GM12865 (cell line): ENCODE measurements around the gene RNF40.
"Not testable (repeated sequence)": the region's sequence is repeated elsewhere in the genome, so short reads cannot be mapped to it uniquely, and the experiment has no call there.

Experiments
- DNase-seq: peaks from one replicate; pipeline ENCODE4 v3.0.0; 2010; ENCODE audit warnings: low read depth
- H3K4me3 ChIP-seq: 2 replicates; pipeline ENCODE4 v1.5.1; 2011; ENCODE audit warnings: mild to moderate bottlenecking, low read depth, low read length, control low read depth
- TF ChIP-seq, protein P1 (sequence below): IDR thresholded peaks from 2 replicates; pipeline ENCODE4 v1.5.1; 2011; ENCODE audit warnings: low read length, control low read depth, low read depth, inconsistent platforms; ENCODE audit not compliant: insufficient read depth; ENCODE audit errors: missing control alignments

RNF40 gene

DNA sequence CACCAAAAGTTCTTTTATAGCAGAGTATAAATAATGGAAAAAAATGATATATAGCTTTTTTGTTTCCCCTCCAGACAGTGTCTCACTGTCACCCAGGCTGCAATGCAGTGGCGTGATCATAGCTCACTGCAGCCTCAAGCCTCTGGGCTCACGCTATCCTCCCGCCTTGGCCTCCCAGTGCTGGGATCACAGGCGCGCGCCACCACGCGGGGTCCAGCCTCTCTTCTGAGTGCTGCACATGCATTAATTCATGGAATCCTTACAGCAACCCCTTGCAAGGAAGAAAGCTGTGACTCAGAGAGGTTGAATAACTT is 42.9 kb downstream of the RNF40 start:
- peak overlapping the region; percentile 50 for H3K4me3 ChIP-seq
- DNase-seq: peak; percentile 19
- TF ChIP-seq, protein P1, sequence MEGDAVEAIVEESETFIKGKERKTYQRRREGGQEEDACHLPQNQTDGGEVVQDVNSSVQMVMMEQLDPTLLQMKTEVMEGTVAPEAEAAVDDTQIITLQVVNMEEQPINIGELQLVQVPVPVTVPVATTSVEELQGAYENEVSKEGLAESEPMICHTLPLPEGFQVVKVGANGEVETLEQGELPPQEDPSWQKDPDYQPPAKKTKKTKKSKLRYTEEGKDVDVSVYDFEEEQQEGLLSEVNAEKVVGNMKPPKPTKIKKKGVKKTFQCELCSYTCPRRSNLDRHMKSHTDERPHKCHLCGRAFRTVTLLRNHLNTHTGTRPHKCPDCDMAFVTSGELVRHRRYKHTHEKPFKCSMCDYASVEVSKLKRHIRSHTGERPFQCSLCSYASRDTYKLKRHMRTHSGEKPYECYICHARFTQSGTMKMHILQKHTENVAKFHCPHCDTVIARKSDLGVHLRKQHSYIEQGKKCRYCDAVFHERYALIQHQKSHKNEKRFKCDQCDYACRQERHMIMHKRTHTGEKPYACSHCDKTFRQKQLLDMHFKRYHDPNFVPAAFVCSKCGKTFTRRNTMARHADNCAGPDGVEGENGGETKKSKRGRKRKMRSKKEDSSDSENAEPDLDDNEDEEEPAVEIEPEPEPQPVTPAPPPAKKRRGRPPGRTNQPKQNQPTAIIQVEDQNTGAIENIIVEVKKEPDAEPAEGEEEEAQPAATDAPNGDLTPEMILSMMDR: no peak

DNA sequence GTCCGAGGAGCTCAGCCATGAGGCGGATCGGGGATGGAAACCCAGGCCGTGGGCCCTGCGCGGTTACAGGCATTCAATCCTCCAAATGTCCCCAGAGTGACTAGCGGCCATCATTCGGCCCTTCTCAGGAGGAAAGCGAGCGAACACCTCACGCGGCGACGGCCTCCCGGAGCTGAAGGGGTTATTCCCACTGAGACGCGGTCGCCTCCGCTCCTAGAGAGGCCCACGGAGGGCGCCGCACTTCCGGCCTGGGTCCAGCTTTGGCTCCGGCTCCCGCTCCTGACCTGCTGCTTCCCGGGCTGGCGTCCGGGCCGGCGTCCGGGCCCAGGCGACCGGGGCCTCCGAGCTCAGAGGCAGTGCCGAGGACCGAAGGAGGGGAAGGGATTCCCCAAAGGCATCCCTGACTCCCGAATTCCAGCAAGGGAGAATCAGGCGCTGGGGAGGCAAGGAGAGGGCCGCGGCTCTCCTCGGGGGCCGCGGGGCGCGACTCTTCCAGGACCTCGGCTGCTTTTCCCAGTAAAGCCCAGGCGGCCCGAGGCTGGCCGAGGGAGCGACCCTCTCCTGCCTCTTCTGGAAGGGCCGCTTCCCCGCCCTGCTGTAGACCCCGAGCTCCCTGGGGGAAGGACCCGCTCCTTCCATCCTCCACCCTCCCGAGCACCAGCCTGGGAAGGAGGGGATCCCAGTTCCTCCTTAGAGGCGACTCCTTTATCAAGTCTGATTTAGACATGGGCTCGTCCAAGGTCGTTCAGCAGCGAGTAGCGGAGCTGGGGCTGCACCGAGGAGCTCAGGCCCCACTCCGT is 43.4 kb downstream of the RNF40 start:
- TF ChIP-seq, protein P1: no peak
- peak overlapping the region; percentile 50 for H3K4me3 ChIP-seq
- peak; percentile 54 for DNase-seq

DNA sequence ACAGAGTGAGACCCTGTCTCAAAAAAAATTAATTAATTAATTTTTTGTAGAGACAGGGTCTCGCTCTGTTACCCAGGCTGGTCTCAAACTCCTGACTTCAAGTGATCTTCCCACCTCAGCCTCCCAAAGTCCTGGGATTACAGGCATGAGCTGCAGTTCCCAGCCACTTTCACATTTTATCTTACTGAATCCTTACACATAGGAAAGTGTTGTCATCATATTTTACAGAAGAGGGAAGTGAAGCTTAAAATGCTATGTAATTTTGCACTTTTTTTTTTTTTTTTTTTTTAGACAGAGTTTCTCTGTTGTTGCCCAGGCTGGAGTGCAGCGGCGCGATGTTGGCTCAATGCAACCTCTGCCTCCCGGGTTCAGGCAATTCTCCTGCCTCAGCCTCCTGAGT is 46.0 kb downstream of the RNF40 start:
- no peak overlapping the region for H3K4me3 ChIP-seq
- TF ChIP-seq, protein P1: no peak
- no peak for DNase-seq

DNA sequence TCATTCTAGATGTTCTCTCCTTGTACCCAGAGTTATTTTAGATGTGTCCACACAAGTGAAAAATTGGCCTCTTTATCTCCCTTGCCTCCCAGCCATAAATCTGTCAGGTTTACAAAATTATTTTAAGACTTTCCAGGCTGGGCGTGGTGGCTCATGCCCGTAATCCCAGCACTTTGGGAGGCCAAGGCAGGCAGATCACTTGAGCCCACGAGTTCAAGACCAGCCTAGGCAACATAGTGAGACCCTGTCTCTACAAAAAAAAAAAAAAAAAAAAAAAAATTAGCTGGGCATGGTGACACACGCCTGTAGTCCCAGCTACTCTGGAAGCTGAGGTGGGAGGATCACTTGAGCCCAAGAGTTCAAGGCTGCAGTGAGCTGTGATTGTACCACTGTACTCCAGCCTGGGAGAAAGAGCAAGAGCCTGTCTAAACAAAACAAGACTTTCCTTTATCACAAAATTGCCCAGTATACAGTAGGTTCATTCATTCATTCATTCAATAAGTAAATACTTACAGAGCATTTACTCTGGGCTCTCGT is 46.8 kb downstream of the RNF40 start:
- not testable (repeated sequence) for DNase-seq, H3K4me3 ChIP-seq

DNA sequence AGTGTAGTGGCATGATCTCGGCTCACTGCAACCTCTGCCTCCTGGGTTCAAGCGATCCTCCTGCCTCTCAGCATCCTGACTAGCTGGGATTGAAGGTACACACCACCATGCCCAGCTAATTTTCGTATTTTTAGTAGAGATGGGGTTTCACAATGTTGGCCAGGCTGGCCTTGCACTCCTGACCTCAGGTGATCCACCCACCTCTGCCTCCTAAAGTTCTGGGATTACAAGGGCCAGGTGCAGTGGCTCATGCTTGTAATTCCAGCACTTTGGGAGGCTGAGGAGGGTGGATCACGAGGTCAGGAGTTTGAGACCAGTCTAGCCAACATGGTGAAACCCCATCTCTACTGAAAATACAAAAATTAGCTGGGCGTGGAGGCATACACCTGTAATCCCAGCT is 47.6 kb downstream of the RNF40 start:
- not testable (repeated sequence) for H3K4me3 ChIP-seq, DNase-seq

DNA sequence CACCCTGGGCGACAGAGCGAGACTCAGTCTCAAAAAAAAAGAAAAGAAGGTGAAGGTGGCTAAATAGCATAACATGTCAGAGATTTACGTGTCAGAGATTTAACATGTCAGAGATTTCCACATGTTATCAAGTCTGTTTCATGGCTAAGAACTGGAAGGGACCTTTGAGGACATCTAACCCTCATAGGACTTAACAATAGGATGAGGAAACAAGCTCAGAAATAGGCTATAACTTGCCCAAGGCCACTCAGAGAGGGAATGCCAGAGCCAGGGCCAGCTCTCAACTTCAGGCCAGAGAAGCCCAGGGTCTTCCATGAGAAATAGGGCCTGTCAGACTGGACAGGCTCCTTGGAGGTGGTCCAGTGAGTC is 51.7 kb downstream of the RNF40 start:
- TF ChIP-seq, protein P1: no peak
- no peak for DNase-seq
- peak overlapping the region; percentile 41 for H3K4me3 ChIP-seq

DNA sequence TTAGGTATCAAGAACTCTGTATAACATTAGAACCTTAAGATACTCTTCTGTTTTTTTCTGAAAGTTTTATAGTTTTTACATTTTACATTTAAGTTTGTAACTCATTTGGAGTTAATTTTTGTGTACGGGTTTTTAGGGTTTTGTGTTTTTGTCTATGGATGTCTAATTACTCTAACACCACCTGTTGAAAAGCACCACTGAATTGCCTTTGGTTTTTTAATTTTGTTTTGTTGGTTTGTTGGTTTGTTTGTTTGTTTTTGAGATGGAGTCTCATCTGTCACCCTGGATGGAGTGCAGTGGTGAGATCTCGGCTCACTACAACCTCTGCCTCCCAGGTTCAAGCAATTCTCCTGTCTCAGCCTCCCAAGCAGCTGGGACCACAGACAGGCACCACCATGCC is 54.6 kb downstream of the RNF40 start:
- DNase-seq: no peak
- H3K4me3 ChIP-seq: no peak overlapping the region
- TF ChIP-seq, protein P1: no peak

DNA sequence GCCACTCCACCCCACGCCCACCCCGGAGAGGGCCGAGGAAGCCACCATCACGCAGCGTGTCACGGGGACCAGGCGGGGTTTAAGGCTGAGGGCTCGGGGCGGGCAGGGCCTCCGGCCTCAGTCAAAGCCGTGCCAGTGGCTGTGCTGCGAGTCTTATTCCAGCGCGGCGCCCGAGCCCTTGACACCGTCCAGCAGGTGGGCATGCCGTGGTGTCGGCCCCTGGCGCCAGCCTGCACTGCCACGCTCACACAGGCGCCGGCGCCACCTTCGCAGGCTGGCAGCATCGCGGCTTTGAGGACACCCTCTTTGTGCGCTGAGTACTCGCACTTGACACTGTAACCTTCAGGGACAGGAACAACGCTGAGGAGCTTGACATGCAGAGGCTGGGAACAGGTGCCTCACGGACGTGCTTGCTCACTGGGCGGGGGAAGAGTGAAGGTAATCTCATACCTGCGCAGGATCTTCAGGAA is 58.9 kb downstream of the RNF40 start:
- H3K4me3 ChIP-seq: no peak overlapping the region
- TF ChIP-seq, protein P1: no peak
- DNase-seq: no peak

DNA sequence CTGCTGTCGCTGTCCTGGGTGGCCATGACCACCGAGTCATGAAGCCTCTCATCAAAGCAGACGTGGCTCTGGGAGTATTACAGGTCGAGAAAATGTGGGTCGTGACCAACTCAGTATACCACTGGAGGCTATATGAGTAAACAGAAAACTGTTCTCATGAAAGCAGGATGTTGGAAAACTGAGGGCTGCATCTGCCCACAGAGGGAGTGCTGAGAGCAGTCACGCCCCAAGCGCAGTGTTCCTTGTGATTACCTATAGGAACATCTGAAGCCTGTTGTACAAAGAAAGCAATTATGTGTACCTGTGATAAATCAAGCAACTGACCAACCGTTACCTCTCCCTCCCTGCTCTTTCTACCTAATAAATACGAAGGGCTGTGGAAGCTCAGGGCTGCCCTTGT is 59.3 kb downstream of the RNF40 start:
- not testable (repeated sequence) for DNase-seq, H3K4me3 ChIP-seq
